Middle frontal gyrus (tissue), 1 donor: Measurements from ENCODE around the gene KRTAP4-16.
"Not testable (repeated sequence)": the region's sequence is repeated elsewhere in the genome, so short reads cannot be mapped to it uniquely, and the experiment has no call there.

Experiments used
- DNase-seq: peaks from one replicate; pipeline ENCODE4 v3.0.0-alpha.2; 2015; ENCODE audit warnings: low spot score; ENCODE audit errors: extremely low spot score

The KRTAP4-16 gene

GRCh38 chr17:41076788-41077187 is 25.2 kb downstream of the KRTAP4-16 start:
- DNase-seq: no peak

GRCh38 chr17:41073676-41074075 is 28.3 kb downstream of the KRTAP4-16 start:
- no peak for DNase-seq

GRCh38 chr17:41071606-41072360 is 30.2 kb downstream of the KRTAP4-16 start:
- no peak for DNase-seq

GRCh38 chr17:41069031-41069430 is 33.0 kb downstream of the KRTAP4-16 start:
- DNase-seq: no peak

- no peak for DNase-seq
Measured at GRCh38 chr17:41067281-41067680, 34.7 kb downstream of the KRTAP4-16 start.

- DNase-seq: no peak
Measured at GRCh38 chr17:41065829-41066624, 36.0 kb downstream of the KRTAP4-16 start, which contains the start of gene KRTAP2-4. Gene KRTAP2-4 (minus strand): TSS chr17:41065879. CDS start chr17:41065845, 34 bp downstream.

GRCh38 chr17:41065016-41065689 is 36.9 kb downstream of the KRTAP4-16 start:
- not testable (repeated sequence) for DNase-seq

GRCh38 chr17:41064301-41064700 is 37.7 kb downstream of the KRTAP4-16 start:
- no peak for DNase-seq

- no peak for DNase-seq
Measured at GRCh38 chr17:41063449-41063848, 38.6 kb downstream of the KRTAP4-16 start.

GRCh38 chr17:41061964-41062363 is 40.0 kb downstream of the KRTAP4-16 start:
- no peak for DNase-seq

GRCh38 chr17:41060052-41060604 is 41.9 kb downstream of the KRTAP4-16 start, which contains the start of gene KRTAP2-3:
Gene KRTAP2-3 (minus strand): TSS chr17:41060114. CDS start chr17:41060050, 64 bp downstream.
- no peak for DNase-seq

- not testable (repeated sequence) for DNase-seq
Measured at GRCh38 chr17:41059276-41060051, 42.5 kb downstream of the KRTAP4-16 start.

GRCh38 chr17:41058741-41059140 is 43.3 kb downstream of the KRTAP4-16 start:
- DNase-seq: no peak

GRCh38 chr17:41057547-41057946 is 44.5 kb downstream of the KRTAP4-16 start:
- no peak for DNase-seq

- DNase-seq: not testable (repeated sequence)
Measured at GRCh38 chr17:41055130-41055529, 46.9 kb downstream of the KRTAP4-16 start, which contains the start of gene KRTAP2-2. Gene KRTAP2-2 (minus strand): TSS chr17:41055230. CDS start chr17:41055211, 19 bp downstream.

- DNase-seq: not testable (repeated sequence)
Measured at GRCh38 chr17:41054556-41054955, 47.5 kb downstream of the KRTAP4-16 start.

- no peak for DNase-seq
Measured at GRCh38 chr17:41054025-41054424, 48.0 kb downstream of the KRTAP4-16 start.

- DNase-seq: no peak
Measured at GRCh38 chr17:41052566-41052965, 49.4 kb downstream of the KRTAP4-16 start.
